Activated CD8-positive, alpha-beta T cell treated with anti-CD3 and anti-CD28 coated beads for 36 hours (primary cell): Measurements from ENCODE around the gene THY1. TPM values are rescaled to one million over a fixed set of nuclear protein-coding genes. Genes with fewer than 3 reads are reported as not detected.

Experiments used
- ATAC-seq: fragments of 200-7000 bp; cut with Tn5 transposase; one replicate; pipeline ENCODE4 v1.10.0; 2021; ENCODE audit warnings: mild to moderate bottlenecking, moderate library complexity
- CTCF ChIA-PET: fragments of 350-600 bp; sonication (Branson Sonifier 250); formaldehyde crosslinking; loops from one replicate; lab custom pipeline; 2021; ENCODE audit warnings: antibody characterized with exemption; lab: Charles Lee
- POLR2A ChIA-PET: fragments of 350-600 bp; sonication (Branson Sonifier 250); formaldehyde crosslinking; loops from one replicate; lab custom pipeline; 2021; ENCODE audit warnings: antibody characterized with exemption; lab: Charles Lee
- DNase-seq: peaks from one replicate; pipeline ENCODE4 v3.0.0-alpha.2; 2020
- H3K27ac Mint-ChIP-seq: one replicate; pipeline ENCODE4 v1.8.0; 2021; ENCODE audit warnings: mild to moderate bottlenecking, mixed read lengths
- H3K27me3 Mint-ChIP-seq: one replicate; pipeline ENCODE4 v1.8.0; 2021; ENCODE audit warnings: mixed read lengths
- H3K36me3 Mint-ChIP-seq: one replicate; pipeline ENCODE4 v1.8.0; 2021; ENCODE audit warnings: low read depth, mixed read lengths
- H3K4me1 Mint-ChIP-seq: one replicate; pipeline ENCODE4 v1.8.0; 2021; ENCODE audit warnings: low read depth, mixed read lengths
- H3K4me3 Mint-ChIP-seq: one replicate; pipeline ENCODE4 v1.8.0; 2021; ENCODE audit warnings: mild to moderate bottlenecking, moderate library complexity, mixed read lengths
- H3K9me3 Mint-ChIP-seq: one replicate; pipeline ENCODE4 v1.8.0; 2021; ENCODE audit warnings: mixed read lengths
- intact Hi-C: fragments of 100-400 bp; cut with micrococcal nuclease; formaldehyde crosslinking; loops from one replicate; pipeline ENCODE4 v1.10.0; 2022
- total RNA-seq, 2 experiments: library from RNA; stranded (reverse); gene quantifications; one replicate each; pipeline ENCODE4 v1.2.3, GENCODE V29; 2021
- TF ChIP-seq, protein P1 (sequence below): fragments of 200-600 bp; IDR thresholded peaks from one replicate; pipeline ENCODE4 v1.8.0; 2022; ENCODE audit warnings: antibody characterized with exemption, mild to moderate bottlenecking

THY1 gene
- total RNA-seq, 2 experiments from 2014 or later, result 0.18 to 0.40 TPM

DNA sequence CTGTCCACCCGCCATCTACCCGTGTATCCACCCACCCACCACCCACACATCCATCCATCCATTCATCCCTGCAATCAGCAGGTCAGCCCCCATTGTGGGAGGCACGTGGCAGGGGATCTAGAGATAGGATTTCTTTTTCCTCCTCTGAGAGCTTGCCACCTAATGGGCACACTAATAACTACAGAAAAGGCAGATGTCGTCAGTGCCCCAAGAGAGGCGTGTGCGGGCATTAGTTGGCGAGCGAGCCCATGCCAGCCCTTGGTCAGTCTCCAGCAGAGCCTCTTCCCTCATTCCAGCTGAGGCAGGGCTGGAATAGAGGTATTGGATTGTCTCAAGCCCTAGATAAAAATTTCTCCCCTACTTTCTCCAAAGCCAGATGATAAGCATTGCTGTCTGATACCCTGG lies 51.2 kb downstream of the THY1 start:
- CTCF ChIA-PET, result interaction anchor here (1.0 to 6.4 kb wide), 4 partner anchors 10 to 103 kb away, joined by 3 to 55 read pairs (median 6); no protein-coding TSS in a partner anchor
- POLR2A ChIA-PET, result no interaction called here

DNA sequence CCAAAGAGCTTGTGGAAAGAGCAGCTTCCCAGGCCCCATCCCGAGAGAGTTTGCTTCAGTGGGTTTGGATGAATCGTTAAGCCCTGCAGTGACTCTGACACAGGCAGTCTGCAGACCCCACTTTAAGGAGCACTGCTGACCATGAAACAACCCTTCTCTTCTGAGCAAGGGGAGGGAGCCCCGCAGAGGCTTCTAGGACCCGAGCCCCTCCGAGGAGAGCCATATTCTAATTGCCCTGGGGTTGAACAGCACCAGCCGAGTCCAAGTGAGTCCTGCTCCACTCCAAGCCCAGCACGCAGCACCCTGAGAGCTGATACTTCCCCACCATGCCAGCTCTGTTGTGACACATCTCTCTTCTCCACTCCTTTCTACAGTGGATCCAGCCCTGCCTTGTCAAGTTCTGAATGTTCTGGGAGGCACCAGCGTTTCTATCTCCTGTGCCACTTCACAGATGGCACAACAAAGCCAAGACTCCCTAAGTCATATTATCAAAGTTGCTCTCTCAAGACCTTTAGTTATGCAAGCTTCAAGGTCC lies 51.8 kb downstream of the THY1 start:
- Mint-ChIP-seq H3K4me1 (peaks cover 7% of the 10 kb centered on the region), H3K4me3 (no peak overlapping the region), H3K27me3 (peaks cover 22% of the 10 kb centered on the region), H3K9me3 (no peaks in the 10 kb centered on the region), H3K27ac (no peak overlapping the region), H3K36me3 (no peaks in the 10 kb centered on the region)
- intact Hi-C loops, result no loop called here
- TF ChIP-seq, protein P1, sequence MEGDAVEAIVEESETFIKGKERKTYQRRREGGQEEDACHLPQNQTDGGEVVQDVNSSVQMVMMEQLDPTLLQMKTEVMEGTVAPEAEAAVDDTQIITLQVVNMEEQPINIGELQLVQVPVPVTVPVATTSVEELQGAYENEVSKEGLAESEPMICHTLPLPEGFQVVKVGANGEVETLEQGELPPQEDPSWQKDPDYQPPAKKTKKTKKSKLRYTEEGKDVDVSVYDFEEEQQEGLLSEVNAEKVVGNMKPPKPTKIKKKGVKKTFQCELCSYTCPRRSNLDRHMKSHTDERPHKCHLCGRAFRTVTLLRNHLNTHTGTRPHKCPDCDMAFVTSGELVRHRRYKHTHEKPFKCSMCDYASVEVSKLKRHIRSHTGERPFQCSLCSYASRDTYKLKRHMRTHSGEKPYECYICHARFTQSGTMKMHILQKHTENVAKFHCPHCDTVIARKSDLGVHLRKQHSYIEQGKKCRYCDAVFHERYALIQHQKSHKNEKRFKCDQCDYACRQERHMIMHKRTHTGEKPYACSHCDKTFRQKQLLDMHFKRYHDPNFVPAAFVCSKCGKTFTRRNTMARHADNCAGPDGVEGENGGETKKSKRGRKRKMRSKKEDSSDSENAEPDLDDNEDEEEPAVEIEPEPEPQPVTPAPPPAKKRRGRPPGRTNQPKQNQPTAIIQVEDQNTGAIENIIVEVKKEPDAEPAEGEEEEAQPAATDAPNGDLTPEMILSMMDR, result no peak
- POLR2A ChIA-PET, result no interaction called here
- DNase-seq (no peak), ATAC-seq (no peak)
- CTCF ChIA-PET, result interaction anchor here (0.9 to 6.4 kb wide), 5 partner anchors 10 to 104 kb away, joined by 3 to 55 read pairs (median 5); no protein-coding TSS in a partner anchor

More for the DNA sequence above, 51.2 kb downstream of the THY1 start:
- intact Hi-C loops, result no loop called here
- Mint-ChIP-seq H3K4me3 (no peak overlapping the region), H3K27ac (no peak overlapping the region), H3K36me3 (no peaks in the 10 kb centered on the region), H3K27me3 (peaks cover 15% of the 10 kb centered on the region), H3K9me3 (no peaks in the 10 kb centered on the region), H3K4me1 (peaks cover 7% of the 10 kb centered on the region)
- no peak for DNase-seq
- TF ChIP-seq, protein P1, result no peak
- ATAC-seq, result no peak

DNA sequence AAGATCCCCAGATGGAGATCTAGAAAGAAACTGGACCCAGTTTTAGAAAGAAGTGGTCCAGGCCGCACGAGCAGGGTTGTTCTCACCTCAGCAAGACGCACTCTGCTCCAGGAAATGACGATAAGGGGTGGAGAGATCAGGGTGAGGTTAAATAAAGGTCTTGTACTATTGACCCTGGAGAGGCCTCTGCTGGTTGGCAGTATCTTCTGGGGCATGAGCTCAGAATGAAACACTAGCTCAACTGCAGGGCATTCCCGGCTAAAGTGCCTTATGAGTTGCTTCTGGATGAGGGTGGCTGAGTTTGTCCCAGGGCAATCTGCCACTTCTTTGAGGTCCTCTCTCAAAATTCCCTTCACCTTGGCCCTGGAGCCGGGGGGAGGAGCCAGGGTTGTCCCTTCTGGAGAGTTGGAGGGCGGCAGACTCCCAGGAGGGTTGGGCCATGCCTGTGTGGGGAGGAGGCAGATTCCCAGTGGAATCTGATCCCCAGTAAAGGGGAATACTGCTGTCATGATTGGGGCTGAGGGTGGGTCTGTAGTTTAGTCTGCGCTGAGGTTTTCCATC lies 52.4 kb downstream of the THY1 start:
- intact Hi-C loops, result no loop called here
- Mint-ChIP-seq H3K36me3 (no peaks in the 10 kb centered on the region), H3K27ac (no peak overlapping the region), H3K4me3 (no peak overlapping the region), H3K9me3 (no peaks in the 10 kb centered on the region), H3K27me3 (peaks cover 24% of the 10 kb centered on the region), H3K4me1 (peaks cover 7% of the 10 kb centered on the region)
- TF ChIP-seq, protein P1, result no peak
- POLR2A ChIA-PET, result no interaction called here
- CTCF ChIA-PET, result interaction anchor here (0.9 to 6.4 kb wide), 4 partner anchors 9 to 104 kb away, joined by 3 to 55 read pairs (median 6); no protein-coding TSS in a partner anchor
- DNase-seq (no peak), ATAC-seq (peak; percentile 49)

DNA sequence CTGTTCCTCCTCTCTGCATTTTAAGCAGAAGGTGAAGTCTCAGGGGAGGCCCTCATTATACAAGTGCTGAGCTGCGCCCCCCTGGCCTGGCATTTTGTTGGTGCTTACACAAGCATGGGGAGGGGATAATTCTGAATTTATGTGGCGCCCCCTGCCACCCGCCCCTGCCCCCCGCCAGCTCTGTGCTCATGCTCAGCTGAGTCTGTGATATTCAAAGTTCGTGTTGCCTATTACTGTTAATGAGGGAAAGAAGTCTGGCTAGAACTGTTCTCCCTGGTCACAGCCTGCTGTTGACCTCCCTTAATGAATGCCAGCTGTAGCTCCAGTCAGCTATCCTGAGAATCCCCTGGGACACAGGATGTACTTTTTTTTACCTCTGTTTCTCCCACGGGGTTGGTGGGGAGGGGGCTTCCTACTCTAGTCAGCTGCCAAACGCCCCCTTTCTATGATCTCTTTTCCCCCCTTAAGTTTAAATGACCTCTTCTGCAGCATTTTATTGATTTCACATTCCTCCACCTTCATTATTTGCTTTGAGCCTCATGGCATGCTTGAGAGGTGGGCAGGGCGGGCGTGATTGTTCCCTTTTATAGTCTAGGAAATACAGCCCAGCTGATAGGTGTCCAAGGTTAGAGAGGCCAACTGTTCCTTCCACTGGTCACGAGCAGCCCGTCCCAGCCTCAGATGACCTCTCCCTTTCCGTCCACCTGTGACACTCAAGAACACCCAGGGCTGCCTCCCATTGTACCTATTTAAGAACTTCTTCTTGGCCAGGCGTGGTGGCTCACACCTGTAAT lies 53.6 kb downstream of the THY1 start:
- no peaks in the 10 kb centered on the region for H3K9me3 Mint-ChIP-seq
- peaks cover 12% of the 10 kb centered on the region for H3K4me1 Mint-ChIP-seq
- no peak for DNase-seq
- ChIA-PET CTCF (interaction anchor here (1.0 to 6.4 kb wide), 4 partner anchors 9 to 13 kb away, joined by 3 to 55 read pairs (median 6); partner anchors contain the start of gene USP2), POLR2A (interaction anchor here (0.6 kb wide), 1 partner anchor 9 kb away, joined by 3 read pairs; no protein-coding TSS in a partner anchor)
- intact Hi-C loops, result no loop called here
- TF ChIP-seq, protein P1, result no peak
- H3K36me3 Mint-ChIP-seq, result no peaks in the 10 kb centered on the region
- peaks cover 36% of the 10 kb centered on the region for H3K27me3 Mint-ChIP-seq
- no peak overlapping the region for H3K4me3 Mint-ChIP-seq
- H3K27ac Mint-ChIP-seq, result no peak overlapping the region
- ATAC-seq, result no peak
